ENCODE data around the gene RPRD1A. TPM values are rescaled to one million over a fixed set of nuclear protein-coding genes. Genes with fewer than 3 reads are reported as not detected.
"Not testable (repeated sequence)": the region's sequence is repeated elsewhere in the genome, so short reads cannot be mapped to it uniquely, and the experiment has no call there.

RPRD1A gene, protein sequence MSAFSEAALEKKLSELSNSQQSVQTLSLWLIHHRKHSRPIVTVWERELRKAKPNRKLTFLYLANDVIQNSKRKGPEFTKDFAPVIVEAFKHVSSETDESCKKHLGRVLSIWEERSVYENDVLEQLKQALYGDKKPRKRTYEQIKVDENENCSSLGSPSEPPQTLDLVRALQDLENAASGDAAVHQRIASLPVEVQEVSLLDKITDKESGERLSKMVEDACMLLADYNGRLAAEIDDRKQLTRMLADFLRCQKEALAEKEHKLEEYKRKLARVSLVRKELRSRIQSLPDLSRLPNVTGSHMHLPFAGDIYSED
- 10 to 100 TPM; 33.9 to 35.1 TPM for total RNA-seq

- Mint-ChIP-seq H3K27ac (peak within 1 kb of the TSS; percentile 90), H3K9me3 (no peaks in the 10 kb centered on the region), H3K27me3 (ENCODE audit: low read depth) (no peaks in the 10 kb centered on the region), H3K4me1 (ENCODE audit: low read depth) (peaks cover 34% of the 10 kb centered on the region), H3K4me3 (peak within 1 kb of the TSS; percentile 90), H3K36me3 (ENCODE audit: low read depth) (peaks cover 9% of the 10 kb centered on the region)
- intact Hi-C loops (cut with micrococcal nuclease) = no loop called here
- DNase-seq = peak; percentile 98
- CTCF ChIA-PET = interaction anchor here (0.6 to 1.0 kb wide), 2 partner anchors 28 to 49 kb away, joined by 3 read pairs; no protein-coding TSS in a partner anchor
Measured at GRCh38 chr18:36067055-36067957, at the start of gene RPRD1A. Gene RPRD1A (minus strand): TSS chr18:36067559. CDS start chr18:36067404, 155 bp downstream.

DNA sequence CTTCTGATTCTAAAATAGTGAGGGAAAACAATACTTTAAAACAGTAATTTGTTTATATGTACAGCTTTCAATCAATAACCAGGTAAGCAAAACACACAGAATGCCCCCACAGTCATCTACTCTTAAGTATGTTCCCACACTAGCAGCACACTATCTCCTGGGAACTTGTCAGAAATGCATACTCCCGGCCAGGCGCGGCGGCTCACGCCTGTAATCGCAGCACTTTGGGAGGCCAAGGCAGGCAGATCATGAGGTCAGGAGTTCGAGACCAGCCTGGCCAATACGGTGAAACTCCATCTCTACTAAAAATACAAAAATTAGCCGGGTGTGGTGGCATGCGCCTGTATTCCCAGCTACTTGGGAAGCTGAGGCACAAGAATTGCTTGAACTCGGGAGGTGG is 49.4 kb upstream of the RPRD1A start:
- H3K36me3 Mint-ChIP-seq (ENCODE audit: low read depth) = peaks cover 35% of the 10 kb centered on the region
- H3K4me3 Mint-ChIP-seq; H3K27ac Mint-ChIP-seq; H3K4me1 Mint-ChIP-seq (ENCODE audit: low read depth); H3K9me3 Mint-ChIP-seq; DNase-seq; intact Hi-C loops (cut with micrococcal nuclease); H3K27me3 Mint-ChIP-seq (ENCODE audit: low read depth); CTCF ChIA-PET: not testable (repeated sequence)

DNA sequence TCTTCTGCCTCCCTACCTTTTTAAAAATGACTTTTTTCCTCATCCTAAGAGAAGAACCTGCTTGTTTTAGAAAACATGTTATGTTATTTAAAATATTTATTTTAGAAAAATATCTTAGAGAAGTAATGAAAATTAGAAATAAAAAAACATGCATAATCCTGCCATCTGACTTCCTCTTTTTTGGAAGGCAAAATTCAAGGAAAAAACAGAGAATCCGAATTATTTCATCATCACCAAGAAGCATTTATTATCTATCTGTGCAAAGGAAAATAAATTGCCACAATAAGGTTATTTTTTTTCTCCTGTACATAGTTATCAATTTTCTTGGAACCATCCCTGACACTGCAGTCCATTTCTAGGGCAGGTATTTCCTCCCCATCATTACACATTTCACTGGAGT is 47.4 kb upstream of the RPRD1A start:
- H3K27ac Mint-ChIP-seq = no peak overlapping the region
- CTCF ChIA-PET = no interaction called here
- intact Hi-C loops (cut with micrococcal nuclease) = no loop called here
- no peak for DNase-seq
- no peaks in the 10 kb centered on the region for H3K4me1 Mint-ChIP-seq (ENCODE audit: low read depth)
- H3K9me3 Mint-ChIP-seq = no peaks in the 10 kb centered on the region
- peaks cover 39% of the 10 kb centered on the region for H3K36me3 Mint-ChIP-seq (ENCODE audit: low read depth)
- H3K4me3 Mint-ChIP-seq = no peak overlapping the region
- H3K27me3 Mint-ChIP-seq (ENCODE audit: low read depth) = no peaks in the 10 kb centered on the region

DNA sequence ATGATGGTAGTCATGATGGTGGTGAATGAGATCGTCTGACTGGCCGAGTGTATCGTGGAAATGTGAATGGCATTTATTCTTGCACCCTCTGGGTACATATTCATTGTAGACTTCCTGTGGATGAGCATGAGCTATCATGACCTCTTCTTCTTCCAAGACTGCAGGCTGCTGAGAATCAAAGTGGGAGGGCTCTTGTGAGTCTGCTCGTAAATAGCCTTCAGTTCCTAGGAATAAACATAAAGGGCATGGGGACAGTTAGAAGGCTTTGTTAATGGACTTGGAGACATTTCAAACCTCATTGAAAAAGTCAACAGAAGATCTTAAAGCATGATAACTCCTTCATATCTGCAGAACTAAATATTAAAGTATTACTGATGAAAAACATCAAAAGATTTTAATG is 46.9 kb upstream of the RPRD1A start:
- Mint-ChIP-seq H3K27me3 (ENCODE audit: low read depth) (no peaks in the 10 kb centered on the region), H3K4me1 (ENCODE audit: low read depth) (no peaks in the 10 kb centered on the region), H3K9me3 (no peaks in the 10 kb centered on the region), H3K4me3 (no peak overlapping the region), H3K27ac (no peak overlapping the region), H3K36me3 (ENCODE audit: low read depth) (peaks cover 39% of the 10 kb centered on the region)
- no peak for DNase-seq
- CTCF ChIA-PET = no interaction called here
- intact Hi-C loops (cut with micrococcal nuclease) = no loop called here

DNA sequence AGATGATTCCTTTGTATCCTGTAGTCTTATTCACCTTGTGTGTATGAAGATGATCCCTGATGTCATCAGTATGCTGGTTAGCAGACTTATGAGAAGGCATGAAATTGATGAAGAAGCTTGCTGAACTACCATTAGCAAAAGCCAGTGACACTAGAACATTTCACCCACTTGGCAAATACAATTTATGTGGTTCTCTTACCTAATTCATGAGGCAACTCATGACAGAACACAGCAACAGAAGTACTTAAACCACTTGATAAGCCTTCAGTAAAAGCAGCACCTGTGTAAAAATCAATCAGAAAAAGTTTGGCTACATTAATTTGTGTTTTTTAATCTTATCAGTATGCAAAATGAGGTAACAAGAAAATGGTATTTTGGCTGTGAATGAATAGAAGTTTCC is 44.9 kb upstream of the RPRD1A start:
- no peak overlapping the region for H3K27ac Mint-ChIP-seq
- CTCF ChIA-PET = no interaction called here

DNA sequence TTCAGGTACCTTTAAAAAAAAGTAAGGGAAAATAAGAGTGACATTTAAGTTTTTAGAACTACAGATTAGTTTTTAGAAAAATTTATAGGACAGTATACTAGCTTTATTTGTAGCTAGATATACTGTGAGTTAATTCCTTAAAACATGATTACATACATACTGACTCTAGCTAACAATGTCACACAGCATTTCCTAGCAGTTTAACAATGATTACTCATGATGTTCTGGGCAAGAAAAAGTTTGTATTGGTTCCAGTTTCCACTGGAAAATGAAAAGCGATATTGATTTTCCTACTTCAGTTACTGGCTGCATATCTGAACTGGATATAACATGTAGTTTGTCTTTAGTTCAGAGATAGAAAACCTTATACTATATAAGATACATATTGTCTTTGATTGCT is 42.4 kb upstream of the RPRD1A start:
- H3K27me3 Mint-ChIP-seq (ENCODE audit: low read depth) = no peaks in the 10 kb centered on the region
- H3K27ac Mint-ChIP-seq = no peak overlapping the region
- H3K4me3 Mint-ChIP-seq = no peak overlapping the region
- intact Hi-C loops (cut with micrococcal nuclease) = no loop called here
- no peaks in the 10 kb centered on the region for H3K4me1 Mint-ChIP-seq (ENCODE audit: low read depth)
- CTCF ChIA-PET = interaction anchor here (1.4 kb wide), 1 partner anchor 92 kb away, joined by 4 read pairs; no protein-coding TSS in a partner anchor
- no peak for DNase-seq
- peaks cover 25% of the 10 kb centered on the region for H3K36me3 Mint-ChIP-seq (ENCODE audit: low read depth)
- no peaks in the 10 kb centered on the region for H3K9me3 Mint-ChIP-seq

More for the DNA sequence above, 44.9 kb upstream of the RPRD1A start:
- Mint-ChIP-seq H3K36me3 (ENCODE audit: low read depth) (peaks cover 40% of the 10 kb centered on the region), H3K4me3 (no peak overlapping the region), H3K9me3 (no peaks in the 10 kb centered on the region), H3K4me1 (ENCODE audit: low read depth) (no peaks in the 10 kb centered on the region), H3K27me3 (ENCODE audit: low read depth) (no peaks in the 10 kb centered on the region)
- no peak for DNase-seq
- intact Hi-C loops (cut with micrococcal nuclease) = no loop called here

- H3K27ac Mint-ChIP-seq = no peak overlapping the region
- intact Hi-C loops (cut with micrococcal nuclease) = no loop called here
- H3K4me1 Mint-ChIP-seq (ENCODE audit: low read depth) = no peaks in the 10 kb centered on the region
- DNase-seq = no peak
- CTCF ChIA-PET = interaction anchor here (0.8 to 1.4 kb wide), 2 partner anchors 13 to 56 kb away, joined by 3 read pairs; no protein-coding TSS in a partner anchor
- peaks cover 20% of the 10 kb centered on the region for H3K36me3 Mint-ChIP-seq (ENCODE audit: low read depth)
- no peaks in the 10 kb centered on the region for H3K27me3 Mint-ChIP-seq (ENCODE audit: low read depth)
- no peaks in the 10 kb centered on the region for H3K9me3 Mint-ChIP-seq
- no peak overlapping the region for H3K4me3 Mint-ChIP-seq
Measured at GRCh38 chr18:36108601-36109000, 41.2 kb upstream of the RPRD1A start.

- H3K27ac Mint-ChIP-seq = no peak overlapping the region
- CTCF ChIA-PET = interaction anchor here (0.6 to 1.4 kb wide), 3 partner anchors 8 to 56 kb away, joined by 3 read pairs; no protein-coding TSS in a partner anchor
- intact Hi-C loops (cut with micrococcal nuclease) = no loop called here
Measured at GRCh38 chr18:36108196-36108595, 40.8 kb upstream of the RPRD1A start.

DNA sequence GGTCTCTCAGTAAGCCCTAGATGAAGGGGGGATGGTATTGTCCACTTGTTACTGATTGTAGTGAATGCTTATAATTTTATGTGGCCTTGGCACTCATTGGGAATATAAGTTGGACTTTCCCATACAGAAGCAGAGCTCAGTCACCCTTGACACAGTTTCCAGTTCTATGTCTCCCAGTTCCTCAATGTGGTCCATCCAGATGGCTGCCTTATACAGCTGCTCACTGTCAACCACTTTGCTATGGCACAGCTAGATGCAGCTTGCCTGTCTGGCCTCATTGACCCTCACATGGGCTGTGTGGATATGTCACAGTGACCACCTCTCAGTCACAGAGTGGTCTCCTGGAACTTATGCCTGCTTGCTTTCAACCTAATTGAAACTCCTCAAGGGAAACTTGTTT is 40.1 kb upstream of the RPRD1A start:
- Mint-ChIP-seq H3K9me3 (no peaks in the 10 kb centered on the region), H3K4me1 (ENCODE audit: low read depth) (no peaks in the 10 kb centered on the region), H3K36me3 (ENCODE audit: low read depth) (peaks cover 18% of the 10 kb centered on the region), H3K27ac (no peak overlapping the region), H3K4me3 (no peak overlapping the region), H3K27me3 (ENCODE audit: low read depth) (no peaks in the 10 kb centered on the region)
- CTCF ChIA-PET = interaction anchor here (0.6 to 1.4 kb wide), 3 partner anchors 8 to 66 kb away, joined by 3 read pairs; no protein-coding TSS in a partner anchor
- intact Hi-C loops (cut with micrococcal nuclease) = no loop called here
- no peak for DNase-seq

More at GRCh38 chr18:36108196-36108595, 40.8 kb upstream of the RPRD1A start:
- Mint-ChIP-seq H3K4me3 (no peak overlapping the region), H3K4me1 (ENCODE audit: low read depth) (no peaks in the 10 kb centered on the region), H3K27me3 (ENCODE audit: low read depth) (no peaks in the 10 kb centered on the region), H3K36me3 (ENCODE audit: low read depth) (peaks cover 20% of the 10 kb centered on the region), H3K9me3 (no peaks in the 10 kb centered on the region)
- no peak for DNase-seq

GRCh38 chr18:36104749-36105148 is 37.4 kb upstream of the RPRD1A start:
- CTCF ChIA-PET = interaction anchor here (1.0 kb wide), 1 partner anchor 180 kb away, joined by 3 read pairs; no protein-coding TSS in a partner anchor
- no peaks in the 10 kb centered on the region for H3K4me1 Mint-ChIP-seq (ENCODE audit: low read depth)
- H3K9me3 Mint-ChIP-seq = no peaks in the 10 kb centered on the region
- intact Hi-C loops (cut with micrococcal nuclease) = no loop called here
- no peak for DNase-seq
- H3K4me3 Mint-ChIP-seq = no peak overlapping the region
- peaks cover 3% of the 10 kb centered on the region for H3K36me3 Mint-ChIP-seq (ENCODE audit: low read depth)
- no peak overlapping the region for H3K27ac Mint-ChIP-seq
- no peaks in the 10 kb centered on the region for H3K27me3 Mint-ChIP-seq (ENCODE audit: low read depth)

DNA sequence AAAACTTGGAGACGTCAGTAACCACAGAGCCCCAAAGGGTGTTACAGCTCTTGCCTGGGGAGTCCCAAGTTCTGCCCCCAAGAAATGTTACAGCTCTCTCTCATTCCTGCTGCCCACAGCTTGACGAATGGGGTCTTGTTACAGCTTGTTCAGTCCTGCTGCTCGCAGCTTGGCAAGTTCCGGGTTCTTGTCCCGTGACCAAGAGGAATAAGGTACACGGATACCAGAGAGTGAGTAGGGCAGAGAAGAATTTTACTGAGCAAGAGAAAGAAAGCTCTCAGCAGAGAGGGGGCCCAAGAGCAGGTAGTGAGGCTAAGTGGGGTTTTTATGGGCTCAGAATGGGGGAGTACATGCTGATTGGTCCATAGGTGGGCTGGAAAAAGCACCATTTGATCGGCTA is 34.6 kb upstream of the RPRD1A start:
- Mint-ChIP-seq H3K27me3 (ENCODE audit: low read depth) (no peaks in the 10 kb centered on the region), H3K36me3 (ENCODE audit: low read depth) (no peaks in the 10 kb centered on the region), H3K9me3 (no peaks in the 10 kb centered on the region), H3K27ac (no peak overlapping the region), H3K4me3 (no peak overlapping the region), H3K4me1 (ENCODE audit: low read depth) (no peaks in the 10 kb centered on the region)
- intact Hi-C loops (cut with micrococcal nuclease) = no loop called here
- no peak for DNase-seq
- CTCF ChIA-PET = interaction anchor here (1.6 to 1.8 kb wide), 2 partner anchors 16 to 182 kb away, joined by 4 read pairs; no protein-coding TSS in a partner anchor

- no peaks in the 10 kb centered on the region for H3K27me3 Mint-ChIP-seq (ENCODE audit: low read depth)
- no peak for DNase-seq
- H3K36me3 Mint-ChIP-seq (ENCODE audit: low read depth) = no peaks in the 10 kb centered on the region
- intact Hi-C loops (cut with micrococcal nuclease) = loop anchor here (5.0 to 10.0 kb wide), 3 partner anchors 563 to 715 kb away; no protein-coding TSS in a partner anchor
- H3K27ac Mint-ChIP-seq = no peak overlapping the region
- no peak overlapping the region for H3K4me3 Mint-ChIP-seq
- no peaks in the 10 kb centered on the region for H3K9me3 Mint-ChIP-seq
- CTCF ChIA-PET = interaction anchor here (0.6 to 6.4 kb wide), 2 partner anchors 8 to 183 kb away, joined by 3 to 60 read pairs; no protein-coding TSS in a partner anchor
- H3K4me1 Mint-ChIP-seq (ENCODE audit: low read depth) = no peaks in the 10 kb centered on the region
Measured at GRCh38 chr18:36099311-36099710, 32.0 kb upstream of the RPRD1A start.
